Measurements from ENCODE around the gene CCNI2. TPM values are rescaled to one million over a fixed set of nuclear protein-coding genes. Genes with fewer than 3 reads are reported as not detected.

The CCNI2 gene
- total RNA-seq, 1 donor from 2014 or later: 2.5 TPM

DNA sequence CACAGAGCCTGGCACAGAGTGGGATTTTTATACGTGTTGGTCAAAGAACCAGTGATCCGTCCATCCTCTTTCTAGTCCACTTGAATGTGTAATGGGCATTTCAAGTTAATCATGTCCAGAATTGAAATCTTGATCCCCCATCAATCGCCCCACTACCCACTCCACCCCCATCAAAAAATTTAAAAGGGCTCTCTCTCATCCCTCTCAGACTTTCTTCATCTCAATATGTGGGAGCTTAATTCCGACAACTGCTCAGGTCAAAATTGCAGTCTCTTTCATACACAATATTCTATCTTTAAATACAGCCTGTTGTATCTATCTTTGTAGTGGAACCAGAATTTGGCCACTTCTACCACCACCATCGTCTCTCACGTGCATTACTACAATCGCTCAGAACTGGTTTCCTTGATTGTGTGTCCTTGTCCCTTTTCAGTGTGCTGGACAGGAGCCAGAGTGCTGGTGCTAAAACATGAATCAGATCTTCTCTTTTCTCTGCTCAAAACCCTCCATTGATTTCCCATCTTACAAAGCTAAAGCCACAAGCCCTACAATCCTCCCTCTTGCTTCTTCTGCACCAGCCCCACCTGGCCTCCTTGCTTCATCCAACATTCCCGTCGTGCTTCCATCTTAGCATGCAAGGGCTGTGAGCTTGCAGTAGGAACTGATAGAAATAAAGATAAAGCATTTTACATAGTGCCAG, 9.1 kb upstream of the CCNI2 start:
- Mint-ChIP-seq H3K27ac (no peak overlapping the region), H3K9me3 (peaks cover 2% of the 10 kb centered on the region), H3K4me3 (peak overlapping the region; percentile 89), H3K4me1 (peaks cover 28% of the 10 kb centered on the region), H3K36me3 (peaks cover 5% of the 10 kb centered on the region), H3K27me3 (ENCODE audit: low read depth) (peaks cover 4% of the 10 kb centered on the region)
- TF ChIP-seq, protein P1, sequence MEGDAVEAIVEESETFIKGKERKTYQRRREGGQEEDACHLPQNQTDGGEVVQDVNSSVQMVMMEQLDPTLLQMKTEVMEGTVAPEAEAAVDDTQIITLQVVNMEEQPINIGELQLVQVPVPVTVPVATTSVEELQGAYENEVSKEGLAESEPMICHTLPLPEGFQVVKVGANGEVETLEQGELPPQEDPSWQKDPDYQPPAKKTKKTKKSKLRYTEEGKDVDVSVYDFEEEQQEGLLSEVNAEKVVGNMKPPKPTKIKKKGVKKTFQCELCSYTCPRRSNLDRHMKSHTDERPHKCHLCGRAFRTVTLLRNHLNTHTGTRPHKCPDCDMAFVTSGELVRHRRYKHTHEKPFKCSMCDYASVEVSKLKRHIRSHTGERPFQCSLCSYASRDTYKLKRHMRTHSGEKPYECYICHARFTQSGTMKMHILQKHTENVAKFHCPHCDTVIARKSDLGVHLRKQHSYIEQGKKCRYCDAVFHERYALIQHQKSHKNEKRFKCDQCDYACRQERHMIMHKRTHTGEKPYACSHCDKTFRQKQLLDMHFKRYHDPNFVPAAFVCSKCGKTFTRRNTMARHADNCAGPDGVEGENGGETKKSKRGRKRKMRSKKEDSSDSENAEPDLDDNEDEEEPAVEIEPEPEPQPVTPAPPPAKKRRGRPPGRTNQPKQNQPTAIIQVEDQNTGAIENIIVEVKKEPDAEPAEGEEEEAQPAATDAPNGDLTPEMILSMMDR (IDR thresholded peaks at IDR 0.05; ENCODE audit: unreplicated experiment): no peak
- no peak for DNase-seq (ENCODE audit: low spot score in 2 of 2, unreplicated experiment in 2 of 2)

DNA sequence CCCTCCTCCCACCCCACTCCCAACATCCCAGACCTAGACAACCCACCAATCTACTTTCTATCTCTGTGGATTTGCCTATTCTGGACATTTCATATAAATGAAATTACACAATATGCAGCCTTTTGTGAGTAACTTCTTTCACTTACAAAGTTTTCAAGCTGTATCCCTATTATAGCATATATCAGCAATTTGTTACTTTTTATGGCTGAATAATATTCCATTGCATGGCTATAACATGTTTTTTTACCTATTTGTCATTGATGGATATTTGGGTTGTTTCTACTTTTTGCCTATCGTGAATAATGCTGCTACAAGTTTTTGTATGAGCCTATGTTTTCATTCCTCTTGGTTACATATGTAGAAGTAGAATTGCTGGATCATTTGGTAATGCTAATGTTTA, 8.0 kb upstream of the CCNI2 start:
- TF ChIP-seq, protein P1 (IDR thresholded peaks at IDR 0.05; ENCODE audit: unreplicated experiment): no peak
- Mint-ChIP-seq H3K4me1 (peaks cover 28% of the 10 kb centered on the region), H3K4me3 (no peak overlapping the region), H3K27me3 (ENCODE audit: low read depth) (peaks cover 5% of the 10 kb centered on the region), H3K9me3 (peaks cover 3% of the 10 kb centered on the region), H3K36me3 (no peaks in the 10 kb centered on the region), H3K27ac (no peak overlapping the region)
- DNase-seq (ENCODE audit: low spot score in 2 of 2, unreplicated experiment in 2 of 2): no peak

DNA sequence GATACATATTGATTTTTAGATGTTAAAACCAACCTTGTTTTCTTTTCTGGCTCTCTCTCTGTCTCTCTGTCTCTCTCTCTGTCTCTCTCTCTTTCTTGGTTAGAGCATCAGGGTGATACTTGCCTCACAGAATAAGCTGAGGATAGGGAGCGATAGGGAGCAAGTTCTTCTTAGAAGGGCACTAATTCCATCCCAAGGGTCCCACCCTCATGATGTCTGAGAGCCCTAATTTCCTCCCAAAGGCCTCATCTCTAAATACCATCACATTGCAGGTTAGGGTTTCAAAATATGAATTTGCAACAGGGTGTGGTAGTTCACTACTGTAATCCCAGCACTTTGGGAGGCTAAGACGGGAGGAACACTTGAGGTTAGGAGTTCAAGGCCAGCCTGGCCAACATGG, 5.1 kb upstream of the CCNI2 start:
- TF ChIP-seq, protein P1 (IDR thresholded peaks at IDR 0.05; ENCODE audit: unreplicated experiment): no peak
- peaks cover 3% of the 10 kb centered on the region for H3K9me3 Mint-ChIP-seq
- DNase-seq (ENCODE audit: low spot score in 2 of 2, unreplicated experiment in 2 of 2): no peak
- no peak overlapping the region for H3K4me3 Mint-ChIP-seq
- H3K27ac Mint-ChIP-seq: no peak overlapping the region
- no peaks in the 10 kb centered on the region for H3K36me3 Mint-ChIP-seq
- H3K27me3 Mint-ChIP-seq (ENCODE audit: low read depth): peaks cover 24% of the 10 kb centered on the region
- H3K4me1 Mint-ChIP-seq: peaks cover 12% of the 10 kb centered on the region

DNA sequence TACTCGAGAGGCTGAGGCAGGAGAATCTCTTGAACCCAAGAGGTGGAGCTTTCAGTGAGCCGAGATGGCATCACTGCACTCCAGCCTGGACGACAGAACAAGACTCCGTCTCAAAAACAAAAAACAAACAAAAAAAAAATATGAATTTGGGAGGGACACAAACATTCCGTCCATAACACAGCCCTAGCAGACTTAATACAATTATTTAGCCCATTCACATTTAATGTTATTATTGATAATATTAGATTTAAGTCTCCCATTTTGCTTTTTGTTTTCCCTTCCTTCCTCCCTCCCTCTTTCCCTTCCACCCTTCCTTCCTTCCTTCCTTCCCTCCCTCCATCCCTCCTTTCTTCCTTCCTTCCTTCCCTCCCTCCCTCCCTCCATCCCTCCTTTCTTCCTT, 4.6 kb upstream of the CCNI2 start:
- H3K4me3 Mint-ChIP-seq: no peak overlapping the region
- peaks cover 9% of the 10 kb centered on the region for H3K4me1 Mint-ChIP-seq
- H3K36me3 Mint-ChIP-seq: no peaks in the 10 kb centered on the region
- H3K9me3 Mint-ChIP-seq: peaks cover 3% of the 10 kb centered on the region
- peaks cover 24% of the 10 kb centered on the region for H3K27me3 Mint-ChIP-seq (ENCODE audit: low read depth)
- no peak for DNase-seq (ENCODE audit: low spot score in 2 of 2, unreplicated experiment in 2 of 2)
- H3K27ac Mint-ChIP-seq: no peak overlapping the region
- TF ChIP-seq, protein P1 (IDR thresholded peaks at IDR 0.05; ENCODE audit: unreplicated experiment): no peak

DNA sequence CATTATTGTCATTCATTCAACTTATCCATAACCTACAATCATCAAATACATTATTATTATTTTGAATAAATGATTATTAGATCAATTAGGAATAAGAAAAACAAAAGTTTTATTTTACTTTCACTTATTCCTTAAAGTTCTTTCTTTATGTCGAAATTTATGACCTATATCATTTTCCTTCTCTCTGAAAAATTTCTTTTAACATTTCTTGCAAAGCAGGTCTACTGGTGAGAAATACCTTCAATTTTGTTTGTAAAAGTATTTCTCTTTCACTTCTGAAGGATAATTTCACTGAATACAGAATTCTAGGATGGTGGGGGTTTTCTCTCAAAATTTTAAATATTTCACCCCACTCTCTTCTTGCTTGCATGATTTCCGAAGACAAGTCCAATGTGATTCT, 2.6 kb upstream of the CCNI2 start:
- Mint-ChIP-seq H3K36me3 (no peaks in the 10 kb centered on the region), H3K4me3 (no peak overlapping the region), H3K4me1 (no peaks in the 10 kb centered on the region), H3K27me3 (ENCODE audit: low read depth) (peaks cover 41% of the 10 kb centered on the region), H3K27ac (no peak overlapping the region), H3K9me3 (peaks cover 3% of the 10 kb centered on the region)
- TF ChIP-seq, protein P1 (IDR thresholded peaks at IDR 0.05; ENCODE audit: unreplicated experiment): no peak
- DNase-seq (ENCODE audit: low spot score in 2 of 2, unreplicated experiment in 2 of 2): no peak

Measured in mesothelial cell of epicardium (in vitro differentiated cells).